GM21576 (cell line): Measurements from ENCODE around the gene NAALADL1.
A peak's percentile ranks its signal among the peaks of the same experiment; 100 is the strongest.

Experiments used
- ATAC-seq: cut with Tn5 transposase; IDR thresholded peaks from one replicate; pipeline ENCODE4 v1.9.1; 2021; ENCODE audit warnings: mild to moderate bottlenecking, moderate library complexity; ENCODE audit not compliant: unreplicated experiment

NAALADL1 gene

DNA sequence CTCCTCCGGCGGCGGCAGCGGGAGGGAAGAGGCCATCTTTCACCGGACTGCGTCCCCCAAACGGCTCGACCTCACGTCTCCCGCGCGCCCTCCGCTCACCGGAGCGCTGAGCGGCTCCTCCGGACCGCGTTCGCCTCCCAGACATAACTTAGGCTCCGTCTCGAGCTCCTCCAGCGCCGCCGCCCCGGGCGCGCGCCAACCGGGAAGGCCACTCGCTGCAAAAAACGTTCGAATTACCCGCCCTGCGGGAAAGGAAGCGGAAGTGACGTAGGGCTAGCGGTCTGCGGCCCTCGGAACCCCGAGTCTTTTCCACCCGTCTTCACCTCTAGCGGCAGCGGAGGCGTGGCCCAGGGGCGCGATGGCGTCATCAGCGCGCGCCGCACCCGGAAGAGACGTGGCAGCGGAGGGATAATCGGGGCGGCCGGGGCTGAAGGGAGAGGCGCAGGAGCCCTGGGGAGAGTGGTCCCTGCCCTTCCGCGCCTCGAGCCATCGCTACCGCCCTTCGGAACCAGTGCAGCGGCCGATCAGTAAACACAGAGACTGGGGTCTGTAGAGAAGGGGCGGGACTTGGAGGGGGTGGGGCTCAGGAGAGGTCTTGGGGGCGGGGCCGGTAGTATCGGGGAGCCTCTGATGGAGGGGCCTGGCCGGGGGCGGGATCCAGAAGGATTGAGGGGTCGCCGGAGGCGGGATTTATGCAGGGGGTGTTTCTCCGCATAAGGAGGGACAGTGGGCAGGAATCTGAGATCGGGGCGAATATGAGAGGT is 25.7 kb upstream of the NAALADL1 start, which contains the start of the genes CDCA5 and ZFPL1:
TSS of gene CDCA5 (minus strand) at position 207 of the 764 bp plus-strand sequence. CDS start at position 145, 62 bp downstream.
TSS of gene ZFPL1 (plus strand) at position 389 of the 764 bp plus-strand sequence. CDS start 477 bp downstream, outside the sequence.
- peak; percentile 71 for ATAC-seq

DNA sequence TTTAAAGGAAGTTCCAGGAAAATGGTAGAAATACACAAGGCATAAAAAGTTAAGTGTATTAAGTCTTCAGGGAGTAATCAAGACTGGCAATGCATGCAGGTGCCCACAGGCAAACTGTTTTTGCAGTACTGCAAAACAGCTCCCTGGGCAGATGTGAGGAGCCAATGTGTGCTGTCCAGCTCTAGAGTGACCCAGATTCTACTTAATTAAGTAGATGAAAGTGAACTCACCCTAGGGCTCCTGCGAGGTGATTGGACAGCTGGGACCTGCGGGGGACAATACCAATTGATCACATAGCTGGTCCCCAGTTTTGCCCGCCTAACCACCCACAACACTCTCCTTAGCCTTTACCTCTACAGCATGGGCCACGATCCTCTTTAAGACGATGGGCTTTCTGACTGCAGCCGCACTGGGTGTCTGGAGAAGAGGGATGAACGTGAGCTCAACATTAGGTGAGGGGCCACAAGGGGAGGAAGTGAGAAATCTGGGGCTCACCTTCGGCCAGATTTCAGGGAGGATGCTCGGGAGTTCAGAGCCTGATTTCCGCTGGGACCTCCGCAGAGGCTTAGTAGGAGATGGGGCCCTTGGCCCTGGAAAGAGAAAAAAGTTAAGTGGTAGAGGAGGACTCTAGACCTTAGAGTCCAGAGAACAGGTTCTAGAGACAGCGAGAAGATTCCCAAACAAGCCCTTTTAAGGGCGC is 24.9 kb upstream of the NAALADL1 start:
- ATAC-seq, result peak; percentile 11

DNA sequence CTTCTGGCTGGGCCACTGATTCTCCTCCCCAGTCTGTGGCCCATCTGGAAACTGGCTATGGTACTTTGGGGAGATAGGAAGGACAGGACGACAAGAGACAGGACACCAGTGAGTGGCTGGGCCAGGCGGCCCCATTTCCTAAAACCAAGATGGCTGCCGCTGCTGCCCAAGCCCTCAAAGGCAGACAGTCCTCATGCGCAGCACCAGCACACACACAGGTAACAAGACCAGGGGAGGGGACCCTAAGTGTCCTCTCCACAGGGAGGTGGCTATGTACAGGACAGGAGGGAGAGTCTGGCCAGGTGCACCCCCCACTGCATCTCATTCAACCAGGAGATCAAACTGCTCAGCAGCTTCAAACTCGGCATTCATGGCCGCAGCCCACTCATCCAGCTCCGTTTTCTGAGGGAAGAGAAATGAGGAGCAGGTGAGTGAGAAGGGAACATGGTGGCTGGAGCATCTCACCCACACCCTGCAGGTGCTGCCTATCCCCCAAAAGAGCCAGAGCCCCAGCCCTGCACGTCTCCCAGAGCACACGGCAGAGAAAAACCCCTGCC is 20.5 kb upstream of the NAALADL1 start:
- ATAC-seq, result no peak

DNA sequence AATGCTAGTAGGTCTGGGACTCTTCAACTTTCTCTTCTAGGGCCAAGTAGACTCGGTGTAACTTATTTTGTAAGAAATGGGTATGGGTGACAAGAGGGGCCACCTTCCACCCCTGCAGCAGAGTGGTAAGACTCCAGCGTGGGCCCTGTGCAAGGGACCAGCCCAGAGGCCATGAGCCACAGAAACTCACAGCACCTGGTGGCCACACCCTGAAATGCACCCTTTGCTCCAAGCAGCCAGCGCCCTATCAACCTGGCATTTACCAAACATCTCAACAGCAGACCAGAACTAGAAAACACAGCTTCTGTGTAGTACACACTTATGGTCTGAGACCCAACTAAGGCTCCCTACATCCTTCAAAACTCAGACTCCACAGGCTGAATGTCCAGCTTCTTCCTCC is 19.8 kb upstream of the NAALADL1 start:
- no peak for ATAC-seq

DNA sequence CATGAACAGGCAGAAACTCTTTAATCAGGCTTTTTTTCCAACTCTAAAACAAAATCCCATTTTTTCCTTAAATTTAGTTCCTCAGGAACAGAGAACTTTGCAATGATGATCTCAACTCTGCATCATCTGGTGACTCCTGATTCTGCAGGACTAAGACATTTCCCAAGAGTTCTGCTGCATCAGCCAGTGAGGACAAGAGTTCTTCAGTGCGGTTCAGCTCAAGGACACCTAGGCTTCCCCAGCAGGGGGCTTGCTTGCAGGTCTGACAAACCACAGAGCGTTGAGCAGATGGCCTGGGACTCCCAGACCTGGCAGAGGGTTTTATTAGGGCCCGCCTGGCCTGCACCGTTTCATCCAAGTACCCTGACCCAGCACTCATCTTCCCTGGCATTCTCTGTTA is 19.1 kb upstream of the NAALADL1 start:
- ATAC-seq, result no peak

DNA sequence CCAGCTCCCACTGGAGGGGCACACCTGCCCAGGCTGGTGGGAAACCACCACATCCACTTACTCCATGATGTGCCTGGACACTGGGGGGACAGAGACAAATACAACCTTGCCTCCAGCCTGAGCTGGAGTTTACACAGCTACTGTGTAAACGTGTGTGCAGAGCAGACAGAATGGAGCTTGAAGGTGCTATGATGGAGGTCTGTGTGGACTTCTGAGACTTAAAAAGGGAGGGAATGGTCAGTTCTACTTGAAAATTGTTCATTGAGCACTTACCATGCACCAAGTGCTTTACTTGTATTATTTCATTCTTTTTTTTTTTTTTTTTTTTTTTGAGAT is 14.2 kb upstream of the NAALADL1 start:
- no peak for ATAC-seq

DNA sequence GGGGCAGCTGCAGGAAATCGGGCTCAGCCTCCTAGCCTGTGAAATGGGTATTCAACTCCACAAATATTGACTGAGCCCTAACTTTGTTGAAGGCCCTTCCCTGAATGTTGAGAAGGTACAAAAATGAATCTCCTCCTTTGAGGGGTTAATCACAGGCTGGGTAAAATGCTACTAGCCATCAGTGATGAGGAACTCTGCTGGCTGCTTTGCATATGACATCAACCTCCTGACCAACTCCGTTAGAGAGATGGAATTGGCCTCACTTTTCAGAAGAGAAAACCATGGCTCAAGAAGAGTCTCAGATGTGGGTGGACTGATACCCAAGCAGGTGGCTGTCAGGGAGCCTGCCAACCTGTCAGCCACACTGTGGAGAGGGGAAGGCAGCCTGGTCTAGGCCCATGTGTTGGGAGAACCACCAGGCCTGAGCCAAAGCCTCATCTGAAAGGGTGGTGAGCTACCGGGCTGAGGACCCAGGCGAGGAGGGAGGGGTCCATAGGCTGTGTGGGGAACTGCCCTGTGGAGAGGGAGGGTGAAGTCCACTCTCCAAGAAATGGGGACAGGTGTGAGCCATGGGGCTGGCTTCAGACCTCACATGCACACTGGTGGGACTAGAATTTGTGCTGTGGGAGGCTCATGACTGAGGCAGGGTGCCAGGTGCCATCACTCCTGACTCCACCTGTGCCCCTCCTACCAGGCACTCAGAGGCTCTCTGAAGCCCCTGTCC is 13.7 kb upstream of the NAALADL1 start:
- no peak for ATAC-seq

DNA sequence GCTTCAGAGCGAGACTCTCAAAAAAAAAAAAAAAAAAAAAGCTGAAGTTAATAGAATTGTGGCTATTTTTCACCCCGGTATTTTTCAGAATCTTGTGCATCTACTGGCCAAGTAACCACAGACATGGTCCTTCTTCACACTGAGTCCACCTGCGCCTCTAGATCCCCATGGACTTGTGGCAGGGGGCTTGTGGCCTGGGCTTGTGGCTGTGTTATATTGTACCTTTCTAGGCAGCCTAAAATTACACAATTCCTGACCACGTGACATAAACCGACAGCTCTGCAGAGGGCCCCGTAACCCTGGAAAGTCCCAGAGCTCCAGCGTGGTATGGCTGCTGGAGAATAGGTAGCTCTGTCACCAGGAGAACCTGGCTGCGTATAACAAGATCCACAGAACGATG is 10.9 kb upstream of the NAALADL1 start:
- no peak for ATAC-seq

DNA sequence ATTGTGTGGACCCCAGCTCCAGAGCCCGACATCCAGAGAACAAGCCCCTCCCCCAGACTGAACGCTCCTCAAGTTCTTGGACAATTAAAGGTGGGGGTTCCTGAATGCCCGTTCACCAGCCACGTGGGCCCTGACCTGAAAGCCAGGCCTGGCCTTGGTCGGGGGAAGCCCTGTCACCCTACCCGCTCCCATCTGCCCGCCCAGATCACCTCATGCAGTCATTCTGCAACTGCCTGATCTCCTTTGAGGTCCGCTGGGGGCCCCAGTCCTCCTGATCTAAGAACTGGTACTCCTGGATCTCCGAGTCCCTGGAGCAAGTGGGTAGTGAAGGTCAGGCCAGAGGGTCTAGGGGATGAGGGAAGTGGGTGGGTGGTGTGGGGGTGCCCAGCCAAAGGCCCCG is 9.1 kb upstream of the NAALADL1 start:
- ATAC-seq, result no peak

DNA sequence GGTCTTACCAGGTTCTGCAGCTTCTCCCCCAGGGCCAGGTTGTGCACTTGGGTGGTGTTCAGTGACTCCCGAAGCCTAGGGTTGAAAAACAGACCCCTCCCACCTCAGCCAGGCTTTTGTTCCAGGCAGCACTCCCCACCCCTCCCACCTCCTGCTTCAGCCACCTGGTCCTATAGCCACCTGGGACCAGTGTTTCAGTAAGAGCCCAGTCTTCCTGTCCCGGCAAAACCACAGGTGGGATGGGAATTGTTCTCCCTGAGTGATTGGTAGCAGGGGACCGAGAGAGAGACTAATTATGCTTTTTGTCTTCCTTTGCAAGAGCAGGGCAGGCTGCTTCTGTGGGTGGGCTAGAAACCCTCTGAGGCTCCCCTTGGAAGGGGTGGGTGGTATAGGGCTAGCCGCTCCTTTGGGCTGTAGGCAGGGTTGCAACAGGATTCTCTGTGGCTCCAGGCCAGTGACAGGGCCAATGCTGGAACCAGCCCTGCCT is 8.5 kb upstream of the NAALADL1 start:
- no peak for ATAC-seq

DNA sequence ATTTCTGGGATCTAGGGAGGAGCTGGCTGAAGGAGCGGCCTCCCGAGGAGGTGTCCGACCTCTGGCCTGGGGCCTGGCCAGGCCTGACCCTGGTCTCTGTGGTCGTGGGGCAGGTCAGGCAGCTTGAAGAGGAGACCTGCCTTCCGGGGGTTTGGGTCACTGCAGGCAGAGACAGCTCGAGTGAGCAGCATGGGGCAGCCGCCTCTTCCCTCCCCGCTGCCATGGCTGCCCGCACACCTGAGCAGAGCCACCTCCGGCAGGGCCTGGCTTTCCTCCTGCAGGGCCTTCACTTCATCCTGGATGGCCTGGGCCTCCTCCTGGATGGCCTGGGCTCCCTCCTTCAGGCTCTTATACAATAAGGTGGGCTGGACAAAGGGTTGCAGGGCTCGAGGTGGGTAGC is 8.0 kb upstream of the NAALADL1 start:
- ATAC-seq, result no peak

DNA sequence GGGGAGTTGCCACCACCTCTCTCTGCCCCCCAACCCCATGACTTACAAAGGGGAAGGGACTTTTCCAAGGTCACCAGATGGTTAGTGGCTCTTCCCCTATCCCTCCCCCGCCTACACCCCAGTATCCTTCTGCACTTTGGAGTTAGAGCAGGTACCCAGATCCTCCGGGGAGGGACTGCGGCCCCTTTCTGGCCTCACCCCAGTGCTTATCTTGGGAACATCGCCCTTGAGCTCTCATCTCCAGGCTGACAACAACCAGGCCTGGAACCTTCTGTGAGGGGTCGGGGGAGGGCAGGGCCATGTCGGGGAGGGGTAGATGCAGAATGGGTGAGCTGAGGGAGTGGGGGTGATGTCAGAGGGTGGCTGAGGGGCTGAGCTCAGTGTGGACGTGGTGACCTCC is 7.5 kb upstream of the NAALADL1 start:
- no peak for ATAC-seq

DNA sequence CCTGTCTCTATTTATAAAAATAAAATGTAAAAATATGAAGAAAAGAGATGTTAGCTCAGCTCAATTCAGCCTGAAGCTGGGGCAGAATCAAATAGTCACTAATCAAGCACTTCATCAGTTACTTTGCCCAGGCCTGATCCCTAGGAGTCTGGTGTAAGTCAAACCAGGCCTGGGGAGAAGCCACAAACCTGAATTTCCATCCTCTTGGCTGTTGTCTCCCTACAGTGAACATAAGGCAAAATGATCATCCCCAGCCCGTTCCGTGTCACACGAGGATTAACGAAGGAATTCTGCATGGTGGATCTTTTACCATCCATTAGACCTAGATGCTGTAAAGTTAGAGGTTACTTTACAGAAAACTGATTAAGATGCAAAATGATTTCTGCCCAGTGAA is 6.5 kb upstream of the NAALADL1 start:
- ATAC-seq, result no peak

DNA sequence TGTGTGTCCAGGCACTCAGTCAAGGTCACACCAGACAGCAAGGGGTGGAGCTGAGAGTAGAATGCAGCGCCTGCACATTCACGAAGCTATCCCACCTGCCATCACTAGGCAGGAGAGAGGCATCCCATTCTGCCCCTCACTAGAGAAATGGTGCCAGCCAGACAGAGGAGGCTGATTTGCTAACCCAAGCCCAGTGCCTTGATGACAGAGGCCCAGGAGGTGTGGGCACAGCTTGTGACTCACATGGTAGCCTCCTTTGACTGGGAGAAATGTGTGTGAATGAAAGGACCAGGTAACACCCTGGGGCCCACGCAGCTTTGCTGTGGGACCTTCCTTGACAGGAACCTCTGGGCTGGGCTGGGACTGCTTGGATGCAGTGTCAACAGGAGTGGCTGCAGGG is 5.2 kb upstream of the NAALADL1 start:
- ATAC-seq, result no peak

DNA sequence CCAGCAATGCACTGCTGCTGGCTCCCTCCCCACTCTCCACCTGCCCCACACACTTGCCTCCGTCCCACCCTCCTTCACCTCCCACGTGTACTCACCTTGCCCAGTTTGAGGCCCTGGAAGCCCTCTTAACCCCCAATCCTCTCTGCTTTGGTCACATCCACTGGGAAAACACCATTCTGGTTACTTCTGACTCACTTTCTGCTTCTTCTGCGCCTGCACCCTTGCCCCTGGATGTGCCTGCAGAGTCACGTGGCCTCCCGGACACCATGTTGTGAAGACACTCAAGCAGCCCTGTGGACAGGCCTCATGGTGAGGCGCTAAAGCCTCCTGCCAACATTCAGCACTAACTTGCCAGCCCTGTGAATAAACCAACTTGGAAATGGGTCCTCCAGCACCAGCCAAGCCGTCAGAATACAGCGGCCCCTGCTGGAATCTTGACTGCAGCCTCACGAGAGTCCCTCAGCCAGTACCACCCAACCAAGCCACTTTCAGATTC is 2.6 kb upstream of the NAALADL1 start:
- ATAC-seq, result no peak

DNA sequence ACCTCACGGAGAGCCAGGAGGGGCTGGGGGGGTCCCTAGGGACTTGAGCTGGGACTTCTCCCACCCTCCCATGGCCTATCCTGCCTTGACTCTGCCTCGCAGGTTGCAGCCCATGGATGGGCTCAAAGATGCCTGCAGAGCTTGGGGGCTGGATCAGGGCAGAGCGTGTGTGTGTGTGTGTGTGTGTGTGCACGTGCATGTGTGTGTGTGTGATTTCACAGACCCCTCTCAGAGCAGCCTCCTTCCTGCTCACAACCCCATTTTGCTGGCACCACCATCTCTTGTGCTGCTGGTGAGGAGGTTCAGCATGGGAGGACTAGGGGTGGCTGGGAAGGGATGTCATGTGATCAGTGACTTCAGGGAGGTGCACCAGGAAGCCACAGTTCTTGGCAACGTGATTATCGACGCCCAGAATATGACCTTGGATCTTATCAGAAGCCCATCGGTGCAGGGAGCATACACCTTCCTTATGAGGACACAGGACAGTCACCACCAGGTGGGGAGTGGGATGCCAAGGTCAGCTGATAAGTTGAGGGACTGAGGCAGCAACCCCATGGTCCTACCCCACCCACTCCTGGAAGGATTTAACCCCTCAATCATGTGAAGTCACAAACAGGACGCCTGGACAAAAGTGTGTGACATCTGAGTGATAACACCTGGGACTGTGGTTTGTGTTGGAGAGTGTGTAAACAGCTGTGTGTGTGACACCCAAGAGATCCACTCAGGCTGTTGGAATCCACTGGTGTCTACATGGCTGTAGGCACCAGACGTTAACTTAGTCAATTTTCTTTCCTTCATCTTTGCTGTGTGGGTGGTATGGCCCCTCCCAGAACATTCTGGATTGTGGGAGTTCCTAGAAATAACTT is 1.8 kb upstream of the NAALADL1 start:
- no peak for ATAC-seq

DNA sequence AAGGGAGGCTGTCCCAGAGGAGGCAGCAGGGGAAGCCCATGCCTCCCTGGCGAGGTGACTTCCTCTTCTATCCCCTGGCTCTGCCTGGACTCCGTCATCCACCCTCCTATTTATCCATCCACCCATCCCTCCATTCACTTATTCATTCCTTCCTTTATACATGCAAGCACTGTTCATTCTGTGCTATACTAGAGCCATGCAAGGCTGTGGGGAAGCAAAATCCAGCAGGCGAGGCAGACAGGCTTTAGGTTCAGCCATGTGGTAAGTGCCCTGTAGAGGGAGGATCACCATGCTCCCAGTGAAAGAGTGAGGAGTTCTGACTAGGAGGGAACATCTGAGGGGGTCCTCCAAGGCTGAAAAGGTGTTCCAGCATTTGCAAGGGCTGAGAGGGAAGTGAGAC is 1.2 kb upstream of the NAALADL1 start:
- no peak for ATAC-seq

DNA sequence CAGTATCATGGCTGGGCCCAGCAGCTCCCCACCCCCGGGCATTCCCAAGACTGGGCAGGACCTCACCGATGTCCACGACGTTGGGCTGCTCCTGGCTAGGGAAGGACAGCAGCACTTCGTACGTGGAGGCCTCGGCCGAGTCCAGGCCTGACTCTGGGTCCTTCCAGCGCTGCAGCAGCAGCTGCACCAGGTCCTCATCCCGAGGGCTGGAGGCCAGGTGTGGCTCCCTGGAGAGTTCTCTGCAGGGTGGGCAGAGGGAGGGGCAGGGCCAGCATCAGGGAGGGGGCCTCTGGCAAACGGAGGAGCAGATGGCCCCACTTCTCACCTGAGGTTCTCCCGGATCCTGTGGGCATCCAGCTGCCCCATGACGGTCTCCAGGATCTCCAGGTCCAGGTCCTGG is 341 bp downstream of the NAALADL1 start:
- ATAC-seq, result no peak

DNA sequence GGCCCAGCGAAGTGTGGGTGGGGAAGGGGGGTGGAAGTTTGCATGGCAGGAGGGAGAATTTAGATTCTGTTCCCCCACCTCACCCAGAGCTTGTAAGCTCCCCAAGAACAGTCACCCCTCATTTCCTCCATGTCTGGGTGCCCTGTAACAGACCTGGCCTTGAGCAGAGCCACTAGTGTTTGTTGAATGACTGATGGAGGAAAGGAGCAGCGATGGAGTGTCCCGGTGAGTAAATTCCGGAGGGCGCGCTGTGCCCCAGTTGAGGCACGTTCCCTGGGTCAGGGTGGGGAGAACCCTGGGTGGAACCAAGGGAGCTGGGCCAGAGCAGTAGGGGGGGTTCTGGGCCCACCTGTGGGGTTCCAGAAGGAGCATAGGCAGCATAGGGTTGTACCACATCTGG is 827 bp downstream of the NAALADL1 start:
- no peak for ATAC-seq

DNA sequence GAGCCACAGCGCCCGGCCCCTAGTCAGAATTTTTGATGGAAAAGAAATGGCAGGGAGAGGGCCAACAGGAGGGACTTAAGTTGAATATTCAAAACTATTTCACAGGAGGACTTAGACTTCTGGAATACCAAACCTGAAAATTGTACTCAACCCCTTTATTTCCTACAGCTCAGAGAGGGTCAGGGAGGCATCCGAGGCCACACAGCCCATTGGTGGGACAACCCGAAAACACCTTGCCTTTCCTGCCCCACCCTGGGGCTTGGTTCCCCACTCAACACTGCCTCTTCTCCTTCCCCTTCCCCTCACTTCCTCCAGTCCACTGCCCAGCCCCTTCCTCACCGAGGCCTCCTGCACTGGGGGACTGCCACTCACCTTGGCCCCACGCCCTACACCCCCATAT is 1.4 kb downstream of the NAALADL1 start:
- ATAC-seq, result no peak
